HS-5 (cell line): ENCODE measurements around the gene RPS15A.
"Not testable (repeated sequence)": the region's sequence is repeated elsewhere in the genome, so short reads cannot be mapped to it uniquely, and the experiment has no call there.

Source experiments
- DNase-seq: peaks from one replicate; pipeline ENCODE4 v3.0.0-alpha.2; 2012; ENCODE audit warnings: low read depth

The RPS15A gene

DNA sequence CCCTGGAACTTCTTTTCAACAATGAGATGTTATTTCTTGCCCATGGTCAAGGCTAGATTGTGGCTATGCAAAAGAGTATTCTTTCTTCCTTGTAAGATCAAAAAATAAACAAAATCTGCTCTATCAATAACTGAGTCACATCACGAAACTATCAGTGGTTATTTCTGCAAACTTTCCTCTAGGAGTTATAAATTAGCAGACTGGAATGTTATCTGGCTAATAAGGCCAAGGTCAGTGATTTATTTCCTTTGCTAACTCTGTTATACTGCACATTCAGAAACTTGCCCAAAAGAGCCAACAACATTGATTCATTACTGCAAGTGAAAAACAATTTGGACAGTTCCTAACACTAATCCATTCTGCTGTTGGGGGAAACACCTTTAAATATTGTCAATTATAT lies 6.2 kb upstream of the RPS15A start:
- no peak for DNase-seq

DNA sequence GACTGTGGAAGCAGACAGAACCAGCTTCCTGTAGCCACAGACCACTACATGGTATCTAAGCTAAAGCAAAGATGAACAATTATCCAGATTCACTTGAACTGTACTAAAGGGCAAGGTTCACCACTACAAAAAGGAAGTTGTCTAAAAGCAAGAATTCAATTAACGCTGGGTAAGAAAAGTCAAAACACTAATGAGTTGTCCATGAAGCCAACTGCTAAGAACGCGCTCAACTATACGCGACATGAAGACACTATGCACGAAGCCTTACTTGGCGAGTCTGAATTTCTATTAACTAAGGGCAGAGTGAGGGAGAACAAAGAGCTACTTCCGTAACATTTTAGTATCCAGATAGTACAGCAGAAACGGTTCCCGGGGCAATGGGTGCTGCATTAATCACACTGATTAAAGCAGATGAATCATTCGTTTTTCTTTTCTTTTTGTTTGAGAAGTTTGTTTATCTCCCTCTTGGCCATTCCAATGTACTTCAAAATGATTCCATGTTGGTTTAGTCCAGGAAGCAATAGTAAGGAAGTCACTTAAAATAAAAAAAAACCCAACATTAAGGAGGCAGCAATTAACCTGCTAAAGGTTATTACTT lies 2.8 kb upstream of the RPS15A start:
- no peak for DNase-seq

DNA sequence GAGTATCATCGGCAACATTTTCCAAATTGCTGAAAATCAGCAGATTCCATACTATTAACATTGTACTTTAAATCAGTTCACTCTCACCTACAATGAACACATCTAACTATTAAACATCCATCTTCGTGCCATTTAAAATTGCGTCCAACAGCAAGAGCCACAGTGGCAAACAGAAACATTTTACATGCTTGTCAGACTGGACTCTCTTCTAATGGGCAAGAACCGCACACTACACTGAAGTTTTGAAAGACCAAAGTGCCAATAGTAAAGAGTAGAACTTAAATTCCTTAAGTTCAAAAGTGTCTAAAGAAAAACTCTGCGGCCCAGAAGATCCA lies 652 bp downstream of the RPS15A start:
- no peak for DNase-seq

DNA sequence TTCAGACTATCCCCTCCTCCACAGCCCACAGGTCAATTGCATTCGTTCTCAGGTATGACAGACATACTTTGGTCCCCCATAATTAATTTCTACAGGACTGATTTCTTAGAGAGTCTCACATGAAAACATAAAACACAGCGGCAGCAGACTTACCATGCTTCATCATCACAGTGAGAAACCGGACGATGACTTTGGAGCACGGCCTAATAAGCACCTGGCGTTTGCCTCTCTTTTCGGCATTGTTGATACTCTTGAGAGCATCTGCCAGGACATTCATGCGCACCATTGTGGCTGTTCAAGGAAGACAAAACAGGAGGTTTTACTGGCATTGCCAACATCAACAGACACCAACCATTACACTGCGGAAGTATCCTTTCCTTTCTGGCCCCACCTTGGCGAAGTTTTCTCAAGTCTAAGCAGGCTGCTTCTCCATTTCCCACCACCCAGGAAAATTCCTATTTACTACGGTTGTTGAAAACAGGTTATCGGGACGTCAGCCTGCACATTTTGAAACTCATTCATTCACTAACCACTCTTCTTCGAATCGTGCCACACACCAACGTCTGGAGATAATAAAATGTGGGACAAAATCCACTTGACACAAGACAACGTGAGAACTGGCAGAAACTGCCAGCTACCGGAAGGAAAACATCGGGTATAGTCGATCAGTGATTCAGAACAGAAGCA lies 1.2 kb downstream of the RPS15A start:
- DNase-seq, result no peak

DNA sequence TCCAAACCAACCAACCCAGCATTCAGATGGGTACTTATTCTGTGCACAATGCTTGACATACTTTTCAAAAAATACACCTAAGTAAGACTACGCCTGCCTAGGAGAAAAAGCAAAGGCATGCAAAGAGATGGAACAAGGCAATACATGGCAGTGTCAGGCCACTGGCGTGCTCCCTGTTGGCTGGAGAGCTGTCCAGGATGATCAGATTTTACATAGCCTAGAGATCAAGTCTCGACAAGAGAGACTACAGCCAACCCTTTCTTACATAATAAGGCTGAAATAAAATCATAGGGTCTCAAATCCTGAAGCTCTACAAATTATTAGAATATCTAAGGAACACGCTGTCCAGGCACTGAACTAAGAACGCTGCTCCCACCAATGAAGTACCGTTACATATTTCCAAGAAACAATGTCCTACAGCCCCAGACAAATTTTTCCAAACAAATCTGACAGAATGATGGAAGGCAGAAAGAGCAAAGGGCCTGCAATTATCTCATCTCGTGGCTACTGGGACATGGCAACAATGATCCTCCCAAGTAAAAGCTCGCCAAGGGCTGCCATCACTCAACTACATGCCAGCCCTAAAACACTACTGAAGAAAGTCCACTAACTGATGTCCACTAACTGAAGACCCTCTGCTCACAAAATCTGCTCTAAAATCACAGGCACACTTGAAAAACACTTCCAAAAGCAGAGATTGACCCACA lies 5.1 kb downstream of the RPS15A start:
- DNase-seq, result no peak

DNA sequence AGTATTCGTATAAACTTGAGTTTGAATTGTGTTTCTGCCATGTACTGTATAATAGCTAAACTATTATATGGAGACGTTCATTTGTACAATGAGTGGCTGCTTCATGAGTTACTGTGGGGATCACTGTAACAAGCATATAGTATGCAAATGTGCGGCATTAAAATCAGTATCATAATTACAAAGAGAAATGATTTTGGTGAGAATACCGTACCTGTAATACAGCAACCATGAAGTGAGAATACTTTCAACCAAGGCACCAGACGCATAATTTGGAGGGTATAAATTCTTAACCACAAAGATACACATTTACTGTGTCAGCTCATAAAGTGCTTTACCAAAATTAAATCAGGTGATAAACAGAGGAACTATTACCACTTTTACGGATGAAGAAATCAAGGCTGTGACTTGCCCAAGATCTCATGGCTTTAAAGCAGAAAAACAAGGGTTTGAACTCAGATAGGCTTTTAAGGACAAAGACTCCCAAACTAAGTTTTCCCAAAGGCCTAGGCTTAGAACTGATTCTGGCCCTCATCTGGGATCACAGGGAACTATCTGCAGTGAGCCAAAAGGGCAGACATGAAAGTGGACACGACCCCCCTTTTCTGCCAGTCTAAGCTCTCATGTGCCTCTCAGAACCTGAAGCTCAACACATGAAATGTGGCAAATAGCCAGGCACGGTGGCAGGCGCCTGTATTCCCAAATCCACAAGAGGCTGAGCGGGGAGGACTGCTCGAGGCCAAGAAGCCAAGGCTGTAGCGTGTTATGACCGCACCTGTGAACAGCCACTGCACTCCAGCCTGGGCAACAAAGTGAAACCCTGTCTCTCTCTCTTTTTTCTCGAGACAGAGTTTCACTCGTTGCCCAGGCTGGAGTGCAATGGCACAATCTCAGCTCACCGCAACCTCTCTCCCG lies 6.4 kb downstream of the RPS15A start:
- DNase-seq, result no peak

DNA sequence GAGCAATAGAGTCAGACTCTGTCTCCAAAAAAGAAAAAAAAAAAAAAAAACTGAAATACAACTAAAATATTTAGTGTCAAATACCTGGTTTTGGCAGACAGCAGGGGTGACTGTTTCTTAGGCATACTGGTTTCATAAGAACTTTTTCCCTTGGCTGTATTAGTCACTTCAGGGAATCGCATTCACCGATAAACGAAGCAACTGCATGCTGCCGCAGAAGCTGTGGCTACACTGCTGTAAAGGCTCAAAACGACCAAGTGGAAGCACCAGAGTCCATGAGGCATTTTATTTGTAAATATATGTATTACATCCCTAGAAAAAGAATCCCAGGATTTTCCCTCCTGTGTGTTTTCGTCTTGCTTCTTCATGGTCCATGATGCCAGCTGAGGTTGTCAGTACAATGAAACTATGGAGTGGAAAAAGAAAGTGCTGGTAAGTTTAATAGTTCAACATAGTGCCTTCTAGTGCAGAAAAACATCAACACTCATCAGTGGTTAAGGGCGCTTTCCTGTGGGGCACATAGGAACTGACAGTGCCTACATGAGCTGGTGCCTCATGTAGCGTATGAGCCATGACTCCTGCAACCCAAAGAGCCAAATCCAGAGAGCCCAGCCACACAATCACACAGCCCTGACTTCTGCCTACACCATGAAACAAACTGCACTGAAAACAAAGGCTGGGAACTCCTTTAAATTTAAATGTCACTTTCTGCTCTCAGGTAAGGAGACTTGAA lies 7.3 kb downstream of the RPS15A start:
- DNase-seq, result no peak

DNA sequence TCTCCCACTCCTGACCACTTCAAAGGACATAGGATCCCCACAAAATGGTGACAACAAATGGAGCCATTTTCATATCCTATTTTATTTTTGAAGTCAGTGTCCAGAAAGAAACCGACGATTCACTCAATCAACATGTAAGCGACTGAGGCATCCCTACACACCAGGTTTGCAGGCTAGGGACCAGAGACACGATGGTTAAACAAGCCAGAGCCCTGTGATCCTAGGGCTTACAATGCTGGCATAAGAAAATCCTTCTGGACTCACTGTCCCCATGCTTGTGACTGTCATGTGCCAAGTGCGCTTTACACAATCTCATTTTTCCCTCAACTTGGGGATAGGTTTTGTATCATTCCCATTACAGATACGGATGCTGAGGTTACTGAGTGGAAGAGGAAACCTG lies 8.9 kb downstream of the RPS15A start:
- DNase-seq, result not testable (repeated sequence)

DNA sequence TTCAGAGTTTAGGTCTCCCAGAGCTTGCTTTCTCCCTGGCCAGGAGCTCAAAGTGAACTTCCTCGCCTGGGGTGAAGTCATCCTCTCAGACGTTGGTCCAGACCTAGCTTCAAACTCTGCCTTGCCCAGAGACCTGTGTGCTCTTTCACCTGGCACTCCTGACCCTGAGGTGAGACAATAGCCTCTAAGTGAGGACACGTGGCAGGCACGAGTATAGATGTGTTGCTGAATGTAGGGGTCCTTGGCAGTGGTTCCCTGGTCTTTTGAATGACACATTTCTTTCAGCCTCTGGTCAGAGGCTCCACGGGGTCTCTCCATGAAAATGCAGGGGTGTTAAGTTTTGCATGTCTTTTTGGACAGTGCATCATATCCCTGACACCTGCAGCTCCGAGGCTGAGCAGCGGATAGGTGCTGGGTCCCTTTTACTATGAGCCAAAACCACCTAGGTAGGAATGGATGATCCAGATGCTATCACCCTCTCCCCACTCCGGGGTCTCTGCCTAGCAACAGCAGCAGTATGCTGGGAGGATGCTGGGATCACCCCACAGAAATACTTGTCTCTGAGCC lies 9.6 kb downstream of the RPS15A start:
- DNase-seq, result not testable (repeated sequence)

DNA sequence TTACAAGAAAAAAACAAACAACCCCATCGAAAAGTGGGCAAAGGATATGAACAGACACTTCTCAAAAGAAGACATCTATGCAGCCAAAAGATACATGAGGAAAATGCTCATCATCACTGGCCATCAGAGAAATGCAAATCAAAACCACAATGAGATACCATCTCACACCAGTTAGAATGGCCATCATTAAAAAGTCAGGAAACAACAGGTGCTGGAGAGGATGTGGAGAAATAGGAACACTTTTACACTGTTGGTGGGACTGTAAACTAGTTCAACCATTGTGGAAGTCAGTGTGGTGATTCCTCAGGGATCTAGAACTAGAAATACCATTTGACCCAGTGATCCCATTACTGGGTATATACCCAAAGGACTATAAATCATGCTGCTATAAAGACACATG lies 12.5 kb downstream of the RPS15A start:
- not testable (repeated sequence) for DNase-seq

DNA sequence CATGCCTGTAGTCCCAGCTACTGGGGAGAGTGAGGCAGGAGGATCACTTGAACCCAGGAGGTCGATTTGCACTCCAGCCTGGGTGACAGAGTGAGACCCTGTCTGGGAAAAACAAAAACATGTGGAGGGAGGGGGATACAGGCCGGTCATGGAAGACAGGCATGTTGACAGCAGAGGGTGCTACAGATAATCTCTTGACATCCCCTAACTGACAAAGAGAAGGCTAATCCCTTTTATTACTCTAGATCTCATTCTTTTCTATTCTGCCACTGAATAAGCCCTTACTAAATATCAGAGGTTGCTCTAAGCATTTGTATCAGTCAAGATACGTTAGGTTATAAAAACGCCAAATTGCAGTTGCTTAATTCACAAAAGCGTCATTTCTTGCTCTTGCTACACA lies 13.8 kb downstream of the RPS15A start:
- not testable (repeated sequence) for DNase-seq

DNA sequence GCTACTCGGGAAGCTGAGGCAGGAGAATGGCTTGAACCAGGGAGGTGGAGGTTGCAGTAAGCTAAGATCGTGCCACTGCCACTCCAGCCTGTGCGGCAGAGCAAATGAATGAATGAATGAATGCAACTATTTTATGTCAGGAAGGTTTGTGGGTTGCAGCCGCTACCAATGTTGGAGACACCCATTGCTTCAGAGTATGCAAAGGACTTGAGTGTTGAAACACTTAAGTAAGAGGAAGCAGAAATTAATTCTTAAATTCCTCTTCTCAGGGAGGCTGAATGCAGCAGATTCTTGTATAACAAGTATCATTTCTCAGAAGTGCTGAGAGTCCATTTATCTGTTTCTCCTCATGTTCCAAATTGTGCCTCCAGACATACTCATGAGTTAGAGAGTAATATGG lies 15.5 kb downstream of the RPS15A start:
- not testable (repeated sequence) for DNase-seq

DNA sequence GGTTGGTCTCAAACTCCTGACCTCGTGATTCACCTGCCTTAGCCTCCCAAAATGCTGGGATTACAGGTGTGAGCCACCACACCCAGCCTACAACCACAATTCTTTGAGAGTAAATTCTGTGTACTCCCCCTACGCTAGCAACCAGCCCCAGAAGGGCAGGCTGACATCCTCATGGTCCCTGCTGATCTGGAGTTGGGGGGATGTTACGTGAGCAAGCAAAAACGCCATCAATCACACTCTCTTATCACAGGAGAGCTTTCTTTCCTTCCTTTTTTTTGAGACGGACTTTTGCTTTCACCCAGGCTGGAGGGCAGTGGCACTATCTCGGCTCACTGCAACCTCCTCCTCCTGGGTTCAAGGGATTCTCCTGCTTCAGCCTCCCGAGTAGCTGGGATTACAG lies 18.0 kb downstream of the RPS15A start:
- DNase-seq, result not testable (repeated sequence)

DNA sequence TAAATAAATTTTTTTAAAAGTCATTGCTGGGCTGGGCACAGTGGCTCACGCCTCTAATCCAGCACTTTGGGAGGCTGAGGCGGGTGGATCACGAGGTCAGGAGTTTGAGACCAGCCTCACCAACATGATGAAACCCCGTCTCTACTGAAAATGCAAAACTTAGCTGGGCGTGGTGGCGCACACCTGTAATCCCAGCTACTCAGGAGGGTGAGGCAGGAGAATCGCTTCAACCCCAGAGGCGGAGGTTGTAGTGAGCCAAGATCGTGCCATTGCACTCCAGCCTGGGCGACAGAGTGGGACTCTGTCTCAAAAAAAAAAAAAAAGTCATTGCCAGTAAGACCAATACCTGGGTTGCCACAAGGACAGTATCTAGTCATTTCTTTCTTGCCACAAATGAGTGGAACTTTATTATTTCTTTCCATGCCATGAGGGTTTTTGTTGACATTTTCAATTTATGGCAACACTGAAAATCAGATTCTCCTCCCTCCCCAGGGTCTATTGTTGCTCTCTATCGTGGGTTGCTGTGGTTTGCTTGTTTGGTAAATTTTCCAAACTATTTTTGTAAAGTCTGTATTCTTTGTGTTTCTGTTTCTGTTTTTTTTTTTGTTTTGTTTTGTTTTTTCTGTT lies 19.7 kb downstream of the RPS15A start:
- not testable (repeated sequence) for DNase-seq

DNA sequence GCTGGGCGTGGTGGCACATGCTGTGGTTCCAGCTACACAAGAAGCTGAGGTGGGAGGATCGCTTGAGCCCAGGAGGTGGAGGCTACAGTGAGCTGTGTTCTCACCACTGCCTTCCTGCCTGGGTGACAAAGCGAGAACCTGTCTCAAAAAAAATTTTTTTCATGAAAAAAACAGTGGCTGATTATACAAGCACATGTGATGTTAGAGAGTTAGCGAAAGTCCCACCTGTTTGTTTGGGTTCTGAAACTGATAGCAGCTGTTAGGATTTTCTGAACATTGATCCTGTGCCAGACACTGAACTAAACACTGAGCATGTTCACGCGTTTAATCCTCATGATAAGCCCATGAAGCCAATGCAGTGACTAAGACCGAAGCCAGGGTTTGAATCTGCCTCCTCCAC lies 22.9 kb downstream of the RPS15A start:
- not testable (repeated sequence) for DNase-seq

DNA sequence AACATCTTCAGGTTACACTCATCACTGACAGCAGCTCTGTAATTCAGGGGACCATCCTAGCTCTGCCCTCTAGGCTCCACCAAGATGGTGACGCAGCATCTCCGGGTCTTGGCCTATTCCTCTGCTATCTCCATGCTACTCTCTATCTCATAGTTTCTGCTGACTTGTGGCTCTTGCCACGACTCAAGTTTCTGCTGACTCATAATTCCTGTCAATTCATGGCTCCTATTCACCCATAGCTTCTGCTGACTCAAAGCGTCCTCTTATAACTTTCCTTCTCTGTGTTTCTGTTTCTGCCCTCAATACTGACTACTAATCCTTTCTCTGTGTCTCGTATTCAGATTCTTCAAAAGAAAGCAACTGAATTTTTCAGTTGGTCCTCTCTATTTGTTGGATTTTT lies 27.4 kb downstream of the RPS15A start:
- DNase-seq, result not testable (repeated sequence)

DNA sequence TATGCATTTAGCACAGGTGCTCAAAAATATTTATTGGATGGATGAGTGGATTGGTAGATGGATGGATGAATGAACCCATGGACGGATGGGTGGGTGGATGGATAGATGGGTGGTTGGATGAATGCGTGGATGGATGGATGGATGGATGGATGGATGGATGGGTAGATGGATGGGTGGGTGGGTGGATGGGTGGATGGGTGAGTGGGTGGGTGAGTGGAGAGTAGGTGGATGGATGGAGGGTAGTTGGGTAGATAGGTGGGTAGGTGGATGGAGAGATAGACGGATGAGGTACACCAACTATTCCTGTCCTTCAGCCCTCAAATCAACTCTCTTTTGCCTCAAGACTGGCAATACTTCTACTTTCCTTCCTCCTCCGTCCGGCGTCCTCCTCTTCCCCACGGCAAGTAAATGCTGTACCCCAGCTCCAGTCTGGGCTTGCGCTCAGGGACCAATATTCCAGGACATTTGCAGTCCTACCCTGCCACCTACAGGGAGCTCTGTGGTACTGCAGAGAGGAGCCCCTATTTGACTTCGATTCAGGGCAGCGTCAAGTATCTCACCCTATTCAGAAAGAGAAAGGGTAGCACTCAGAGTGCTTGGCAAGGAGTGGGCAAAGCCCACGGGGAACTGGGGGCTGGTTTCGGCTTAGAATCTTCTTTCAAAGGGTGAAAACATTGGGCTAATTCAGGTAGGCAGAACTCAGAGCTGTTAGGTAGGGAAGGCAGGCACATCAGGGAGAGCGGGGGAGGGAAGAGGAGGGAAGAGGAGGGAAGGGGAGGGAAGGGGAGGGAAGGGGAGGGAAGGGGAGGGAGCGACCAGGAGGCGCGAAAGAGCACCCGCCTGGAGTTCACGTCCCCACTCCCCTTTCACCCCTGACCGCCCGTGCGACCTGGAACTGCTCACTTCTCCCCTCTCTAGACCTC lies 30.3 kb downstream of the RPS15A start:
- not testable (repeated sequence) for DNase-seq

DNA sequence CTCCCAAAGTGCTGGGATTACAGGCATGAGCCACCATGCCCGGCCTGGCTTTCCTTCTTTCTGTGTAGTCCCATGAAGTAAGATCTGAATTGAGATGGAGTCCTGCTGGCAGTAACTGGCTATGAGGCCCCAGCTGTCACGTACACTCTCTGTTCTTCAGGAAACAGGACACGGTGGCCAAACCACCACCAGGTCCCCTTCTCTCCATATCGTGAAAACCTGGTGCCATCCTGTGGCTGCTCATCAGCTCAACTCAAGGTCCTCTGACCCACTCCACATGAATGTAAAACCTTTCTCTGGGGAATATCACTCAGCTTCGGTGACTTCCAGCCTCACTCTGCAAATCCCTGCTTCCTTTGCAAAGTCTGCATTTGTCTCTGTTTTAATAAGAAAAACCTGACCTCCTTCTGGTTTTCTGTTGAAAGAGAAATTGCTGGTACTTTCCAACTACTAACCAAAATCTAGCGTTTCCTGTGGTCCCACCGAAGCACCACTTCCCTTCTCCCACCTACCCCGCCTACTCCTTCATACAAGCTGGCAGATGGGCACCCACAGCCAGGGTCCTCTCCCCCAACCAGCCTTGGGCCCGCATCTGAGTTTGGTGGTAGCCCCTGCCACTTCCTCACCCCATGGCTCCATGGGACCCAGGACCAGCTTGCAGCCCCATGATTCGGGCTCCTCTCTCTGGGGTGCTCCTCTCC lies 32.0 kb downstream of the RPS15A start:
- DNase-seq, result not testable (repeated sequence)

DNA sequence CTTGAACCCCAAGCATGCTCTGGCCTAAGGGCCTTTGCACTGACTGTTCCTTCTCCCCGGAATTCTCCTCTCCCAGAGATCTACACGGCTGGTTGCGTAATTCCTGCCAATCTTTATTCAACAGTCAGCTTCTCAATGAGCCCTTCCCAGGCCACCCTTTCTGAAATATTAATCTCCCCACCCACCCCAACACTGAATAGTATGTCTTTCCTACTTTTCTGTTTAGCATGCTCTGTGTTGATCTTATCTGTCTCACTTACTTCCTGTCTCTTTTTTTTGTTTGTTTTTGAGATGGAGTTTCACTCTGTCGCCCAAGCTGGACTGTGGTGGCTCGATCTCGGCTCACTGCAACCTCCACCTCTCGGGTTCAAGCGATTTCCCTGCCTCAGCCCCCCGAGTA lies 33.5 kb downstream of the RPS15A start:
- not testable (repeated sequence) for DNase-seq
